Caco-2 (cell line): ENCODE results near the gene CIBAR2. TPM values are rescaled to one million over a fixed set of nuclear protein-coding genes. Genes with fewer than 3 reads are reported as not detected.

ENCODE experiments used
- BruUV-seq: library from RNA; stranded (reverse); fragments of 400-500 nt; replicated peaks from 2 replicates; lab custom pipeline; 2021; lab: Mats Ljungman, UMichigan
- CTCF ChIA-PET: fragments of 300-600 bp; sonication (Branson Sonifier 250); formaldehyde crosslinking; loops from one replicate; lab custom pipeline; 2022; ENCODE audit warnings: antibody characterized with exemption; lab: Charles Lee
- POLR2A ChIA-PET: fragments of 300-600 bp; sonication (Branson Sonifier 250); formaldehyde crosslinking; loops from one replicate; lab custom pipeline; 2022; ENCODE audit warnings: antibody characterized with exemption; lab: Charles Lee
- DNase-seq, 2 experiments: peaks; one replicate each; pipeline versions ENCODE4 v3.0.0 to v3.0.0-alpha.2; 2020 to 2022
- H3K27me3 ChIP-seq: replicated peaks from 2 replicates; pipeline ENCODE4 v1.6.0; 2011; ENCODE audit warnings: low read length; ENCODE audit not compliant: control insufficient read depth, insufficient read depth
- H3K36me3 ChIP-seq: 2 replicates; pipeline ENCODE4 v1.5.1; 2011; ENCODE audit warnings: low read length; ENCODE audit not compliant: control insufficient read depth, insufficient read depth
- H3K4me1 ChIP-seq: fragments of 250-450 bp; sonication (Bioruptor Pico); 2 replicates; pipeline ENCODE4 v1.5.1; 2020; ENCODE audit warnings: mild to moderate bottlenecking
- H3K4me3 ChIP-seq: 2 replicates; pipeline ENCODE4 v1.5.1; 2011; ENCODE audit warnings: low read depth, mild to moderate bottlenecking, control low read depth, low read length
- H3K9me3 ChIP-seq: fragments of 250-450 bp; sonication (Bioruptor Pico); 2 replicates; pipeline ENCODE4 v1.5.1; 2020; ENCODE audit warnings: mild to moderate bottlenecking, moderate library complexity
- H3K27ac Mint-ChIP-seq: one replicate; pipeline ENCODE4 v1.8.0; 2022; ENCODE audit warnings: mixed read lengths; ENCODE audit not compliant: unreplicated experiment
- H3K27me3 Mint-ChIP-seq: one replicate; pipeline ENCODE4 v1.8.0; 2022; ENCODE audit warnings: mixed read lengths; ENCODE audit not compliant: insufficient read depth, unreplicated experiment
- H3K36me3 Mint-ChIP-seq: one replicate; pipeline ENCODE4 v1.8.0; 2022; ENCODE audit warnings: mild to moderate bottlenecking, mixed read lengths; ENCODE audit not compliant: insufficient read depth, unreplicated experiment
- H3K4me1 Mint-ChIP-seq: one replicate; pipeline ENCODE4 v1.8.0; 2022; ENCODE audit warnings: low read depth, mixed read lengths; ENCODE audit not compliant: unreplicated experiment
- H3K4me3 Mint-ChIP-seq: one replicate; pipeline ENCODE4 v1.8.0; 2022; ENCODE audit warnings: mild to moderate bottlenecking, moderate library complexity, mixed read lengths; ENCODE audit not compliant: unreplicated experiment
- H3K9me3 Mint-ChIP-seq: one replicate; pipeline ENCODE4 v1.8.0; 2022; ENCODE audit warnings: mixed read lengths; ENCODE audit not compliant: unreplicated experiment
- CTCF ChIP-seq, 2 experiments: fragments of 200-600 bp in 1 of 2; IDR thresholded peaks; 1 replicate in 1 of 2; 2 replicates in 1 of 2; pipeline versions ENCODE4 v1.5.1 to v1.8.0; 2011 to 2022; ENCODE audit warnings: antibody characterized with exemption in 1 of 2, control low read depth in 1 of 2, inconsistent platforms in 1 of 2, low read depth in 1 of 2, low read length in 1 of 2, mild to moderate bottlenecking in 1 of 2, moderate library complexity in 1 of 2; ENCODE audit not compliant: insufficient read depth in 1 of 2, severe bottlenecking in 1 of 2, unreplicated experiment in 1 of 2
- intact Hi-C: fragments of 100-400 bp; cut with micrococcal nuclease; formaldehyde crosslinking; loops from one replicate; pipeline ENCODE4 v1.10.0; 2022; ENCODE audit not compliant: unreplicated experiment
- total RNA-seq: library from RNA; stranded (reverse); gene quantifications from 2 replicates; pipeline ENCODE4 v1.2.3, GENCODE V29; 2022

CIBAR2 gene
- total RNA-seq, 1 experiment from 2014 or later, result not detected

- POLR2A ChIA-PET, result interaction anchor here (0.7 kb wide), 1 partner anchor 434 kb away, joined by 5 read pairs; no protein-coding TSS in a partner anchor
- H3K36me3 ChIP-seq, result no peaks in the 10 kb centered on the region
- H3K9me3 ChIP-seq, result no peaks in the 10 kb centered on the region
- Mint-ChIP-seq H3K9me3 (no peaks in the 10 kb centered on the region), H3K36me3 (no peaks in the 10 kb centered on the region), H3K4me1 (peaks cover 13% of the 10 kb centered on the region), H3K4me3 (no peak overlapping the region), H3K27me3 (no peaks in the 10 kb centered on the region), H3K27ac (no peak overlapping the region)
- no peaks in the 10 kb centered on the region for H3K27me3 ChIP-seq
- no peak for TF ChIP-seq CTCF (IDR thresholded peaks at IDR 0.05; ENCODE audit: insufficient read depth in 1 of 2, low read depth in 1 of 2, low read length in 1 of 2, severe bottlenecking in 1 of 2, unreplicated experiment in 1 of 2)
- intact Hi-C loops, result no loop called here
- no TSS peak for BruUV-seq
- DNase-seq, result no peak
- CTCF ChIA-PET, result no interaction called here
- 0 out of 2 replicates have a peak, but pooled peaks cover 4% of the 10 kb centered on the region for H3K4me1 ChIP-seq
- no peak overlapping the region for H3K4me3 ChIP-seq
Measured at GRCh38 chr16:85052536-85052935, 59.7 kb downstream of the CIBAR2 start.

GRCh38 chr16:85051683-85052082 lies 60.6 kb downstream of the CIBAR2 start:
- 0 out of 2 replicates have a peak, but pooled peaks cover 4% of the 10 kb centered on the region for H3K4me1 ChIP-seq
- no peak overlapping the region for H3K4me3 Mint-ChIP-seq
- no peaks in the 10 kb centered on the region for H3K27me3 Mint-ChIP-seq
- no peak for TF ChIP-seq CTCF (IDR thresholded peaks at IDR 0.05; ENCODE audit: insufficient read depth in 1 of 2, low read depth in 1 of 2, low read length in 1 of 2, severe bottlenecking in 1 of 2, unreplicated experiment in 1 of 2)
- DNase-seq, result no peak
- H3K9me3 ChIP-seq, result no peaks in the 10 kb centered on the region
- intact Hi-C loops, result no loop called here
- H3K4me1 Mint-ChIP-seq, result peaks cover 14% of the 10 kb centered on the region
- H3K27me3 ChIP-seq, result no peaks in the 10 kb centered on the region
- H3K9me3 Mint-ChIP-seq, result no peaks in the 10 kb centered on the region
- ChIA-PET CTCF (interaction anchor here (0.7 kb wide), 1 partner anchor 297 kb away, joined by 3 read pairs; no protein-coding TSS in a partner anchor), POLR2A (no interaction called here)
- H3K4me3 ChIP-seq, result no peak overlapping the region
- no peaks in the 10 kb centered on the region for H3K36me3 ChIP-seq
- no peaks in the 10 kb centered on the region for H3K36me3 Mint-ChIP-seq
- no peak overlapping the region for H3K27ac Mint-ChIP-seq
- no TSS peak for BruUV-seq

- ChIA-PET POLR2A (no interaction called here), CTCF (interaction anchor here (0.6 to 0.7 kb wide), 2 partner anchors 24 to 296 kb away, joined by 3 read pairs; partner anchors contain the start of gene KIAA0513)
- peaks cover 15% of the 10 kb centered on the region for H3K4me1 Mint-ChIP-seq
- Histone ChIP-seq H3K27me3 (no peaks in the 10 kb centered on the region), H3K9me3 (no peaks in the 10 kb centered on the region), H3K4me3 (no peak overlapping the region), H3K4me1 (0 out of 2 replicates have a peak, but pooled peaks cover 4% of the 10 kb centered on the region), H3K36me3 (no peaks in the 10 kb centered on the region)
- H3K27me3 Mint-ChIP-seq, result no peaks in the 10 kb centered on the region
- intact Hi-C loops, result no loop called here
- BruUV-seq, result no TSS peak
- no peaks in the 10 kb centered on the region for H3K9me3 Mint-ChIP-seq
- H3K36me3 Mint-ChIP-seq, result no peaks in the 10 kb centered on the region
- DNase-seq, result no peak
- no peak for TF ChIP-seq CTCF (IDR thresholded peaks at IDR 0.05; ENCODE audit: insufficient read depth in 1 of 2, low read depth in 1 of 2, low read length in 1 of 2, severe bottlenecking in 1 of 2, unreplicated experiment in 1 of 2)
- H3K27ac Mint-ChIP-seq, result no peak overlapping the region
- H3K4me3 Mint-ChIP-seq, result no peak overlapping the region
Measured at GRCh38 chr16:85051067-85051581, 61.1 kb downstream of the CIBAR2 start.
